Loucy (cell line): Measurements from ENCODE around the gene COL1A1.

Source experiments
- H2AFZ ChIP-seq: fragments of 200-600 bp; sonication (generic); 2 replicates; pipeline ENCODE4 v1.6.0; 2016; ENCODE audit warnings: antibody characterized with exemption, mild to moderate bottlenecking, low read length, moderate library complexity
- H3F3A ChIP-seq: fragments of 200-600 bp; 2 replicates; pipeline ENCODE4 v1.6.0; 2016; ENCODE audit warnings: antibody characterized with exemption, low read depth, mild to moderate bottlenecking
- H3K27me3 ChIP-seq: fragments of 200-600 bp; sonication (generic); 2 replicates; pipeline ENCODE4 v1.6.1; 2014; ENCODE audit warnings: low read length, mild to moderate bottlenecking; ENCODE audit not compliant: insufficient read depth, poor library complexity, severe bottlenecking
- H3K36me3 ChIP-seq: fragments of 200-600 bp; sonication (generic); 2 replicates; pipeline ENCODE4 v1.6.1; 2016; ENCODE audit warnings: low read length; ENCODE audit not compliant: insufficient read depth
- H3K4me1 ChIP-seq: fragments of 200-600 bp; sonication (generic); 2 replicates; pipeline ENCODE4 v1.5.1; 2014; ENCODE audit warnings: low read length, mild to moderate bottlenecking; ENCODE audit not compliant: insufficient read depth, poor library complexity, severe bottlenecking
- H3K4me2 ChIP-seq: fragments of 200-600 bp; sonication (generic); 2 replicates; pipeline ENCODE4 v1.6.0; 2014; ENCODE audit warnings: antibody characterized with exemption, low read length, low read depth, mild to moderate bottlenecking; ENCODE audit not compliant: poor library complexity, severe bottlenecking
- H3K4me3 ChIP-seq: fragments of 200-600 bp; sonication (generic); 2 replicates; pipeline ENCODE4 v1.5.1; 2014; ENCODE audit warnings: low read length, mild to moderate bottlenecking, mixed read lengths; ENCODE audit not compliant: poor library complexity, severe bottlenecking
- H3K79me2 ChIP-seq: fragments of 200-600 bp; sonication (generic); 2 replicates; pipeline ENCODE4 v1.6.1; 2014; ENCODE audit warnings: low read length; ENCODE audit not compliant: insufficient read depth
- H3K9ac ChIP-seq: fragments of 200-600 bp; sonication (generic); 2 replicates; pipeline ENCODE4 v1.6.0; 2014; ENCODE audit warnings: mild to moderate bottlenecking, low read depth, low read length, moderate library complexity; ENCODE audit not compliant: poor library complexity, severe bottlenecking
- H3K9me2 ChIP-seq: fragments of 200-600 bp; sonication (generic); replicated peaks from 2 replicates; pipeline ENCODE4 v1.6.1; 2016; ENCODE audit warnings: low read depth, low read length, mixed read lengths
- H3K9me3 ChIP-seq: fragments of 200-600 bp; sonication (generic); 2 replicates; pipeline ENCODE4 v1.6.1; 2014; ENCODE audit warnings: mild to moderate bottlenecking, antibody characterized with exemption, low read length, low read depth; ENCODE audit not compliant: insufficient read depth
- H4K20me1 ChIP-seq: fragments of 200-600 bp; sonication (generic); 2 replicates; pipeline ENCODE4 v1.6.0; 2014; ENCODE audit warnings: antibody characterized with exemption, low read length, mild to moderate bottlenecking; ENCODE audit not compliant: insufficient read depth, poor library complexity, severe bottlenecking
- CTCF ChIP-seq: fragments of 200-600 bp; sonication (generic); conservative IDR thresholded peaks from 2 replicates; pipeline ENCODE4 v1.5.1; 2014; ENCODE audit warnings: mild to moderate bottlenecking, antibody characterized with exemption, low read length
- EZH2phosphoT487 ChIP-seq: fragments of 200-600 bp; IDR thresholded peaks from 2 replicates; pipeline ENCODE4 v1.6.1; 2018; ENCODE audit warnings: antibody characterized with exemption, mild to moderate bottlenecking, moderate library complexity, borderline replicate concordance

The COL1A1 gene

GRCh38 chr17:50221266-50221863 lies 19.9 kb upstream of the COL1A1 start:
- TF ChIP-seq EZH2phosphoT487 (no peak), CTCF (no peak)
- no peak overlapping the region for H3K4me3 ChIP-seq
- no peaks in the 10 kb centered on the region for H4K20me1 ChIP-seq
- H2AFZ ChIP-seq = no peak overlapping the region; the same call in 1 of the 2 replicates
- no peaks in the 10 kb centered on the region for H3K79me2 ChIP-seq
- H3K4me2 ChIP-seq = peak overlapping the region; percentile 10
- no peaks in the 10 kb centered on the region for H3K9me2 ChIP-seq
- H3K9ac ChIP-seq = no peak overlapping the region
- H3K9me3 ChIP-seq = no peaks in the 10 kb centered on the region
- no peaks in the 10 kb centered on the region for H3K27me3 ChIP-seq
- H3K4me1 ChIP-seq = peaks cover 11% of the 10 kb centered on the region
- no peaks in the 10 kb centered on the region for H3K36me3 ChIP-seq
- no peaks in the 10 kb centered on the region for H3F3A ChIP-seq

DNA sequence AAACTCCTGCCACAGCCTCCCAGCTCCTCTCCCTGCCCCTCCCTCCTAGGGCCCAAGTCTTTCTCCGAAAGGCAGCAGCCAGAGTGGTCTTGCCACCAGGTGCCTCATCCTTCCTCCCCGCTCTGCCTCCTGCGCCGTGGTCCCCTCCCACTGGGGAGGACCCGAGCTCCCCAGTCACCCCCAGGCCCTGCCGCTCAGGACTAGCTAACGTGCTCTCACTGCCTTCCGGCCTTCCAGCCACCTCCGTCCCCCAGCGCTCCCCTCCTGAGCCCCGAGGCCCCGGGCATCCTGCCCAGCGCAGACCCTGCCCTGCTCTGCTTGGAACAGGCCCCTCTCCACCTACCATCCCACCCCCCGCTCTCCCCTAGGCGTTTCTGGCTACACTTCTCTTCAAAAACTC lies 19.4 kb upstream of the COL1A1 start:
- Histone ChIP-seq H2AFZ (no peak overlapping the region), H3K9me2 (no peaks in the 10 kb centered on the region), H4K20me1 (no peaks in the 10 kb centered on the region), H3K4me3 (no peak overlapping the region), H3K4me2 (no peak overlapping the region), H3K4me1 (peaks cover 11% of the 10 kb centered on the region), H3K36me3 (no peaks in the 10 kb centered on the region), H3K9me3 (no peaks in the 10 kb centered on the region), H3K9ac (no peak overlapping the region), H3K27me3 (no peaks in the 10 kb centered on the region), H3F3A (no peaks in the 10 kb centered on the region), H3K79me2 (no peaks in the 10 kb centered on the region)
- no peak for TF ChIP-seq EZH2phosphoT487
- TF ChIP-seq CTCF = no peak

DNA sequence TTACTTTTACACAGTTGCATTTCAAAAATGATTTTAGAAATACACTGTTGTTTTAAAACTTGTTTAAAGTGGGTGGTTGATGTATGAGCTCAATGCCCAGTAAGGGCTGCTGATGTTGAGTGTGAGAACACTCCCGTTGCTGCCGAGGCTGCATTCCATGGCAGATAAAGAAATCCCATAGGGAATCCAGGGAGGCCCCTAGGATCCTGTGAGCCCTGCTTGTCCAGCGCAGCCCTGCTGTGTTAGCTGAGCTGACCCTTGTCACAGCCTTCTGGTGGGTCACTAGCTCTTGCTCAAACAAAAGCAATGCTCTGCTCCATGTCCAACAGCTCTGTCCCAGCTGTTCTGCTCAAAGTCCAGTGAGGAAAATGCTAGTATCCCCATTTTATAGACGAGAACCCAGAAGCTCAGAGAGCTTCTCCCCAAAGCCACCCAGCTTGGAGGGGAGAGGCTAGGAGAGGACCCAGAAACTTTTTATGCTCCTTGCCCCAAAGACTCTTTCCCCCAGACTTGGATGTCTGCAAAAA lies 18.6 kb upstream of the COL1A1 start:
- Histone ChIP-seq H3K4me1 (peaks cover 11% of the 10 kb centered on the region), H4K20me1 (no peaks in the 10 kb centered on the region), H2AFZ (no peak overlapping the region), H3F3A (no peaks in the 10 kb centered on the region), H3K36me3 (no peaks in the 10 kb centered on the region), H3K9me3 (no peaks in the 10 kb centered on the region), H3K9ac (no peak overlapping the region), H3K79me2 (no peaks in the 10 kb centered on the region), H3K27me3 (no peaks in the 10 kb centered on the region), H3K4me2 (no peak overlapping the region), H3K9me2 (no peaks in the 10 kb centered on the region), H3K4me3 (no peak overlapping the region)
- TF ChIP-seq CTCF (no peak), EZH2phosphoT487 (no peak)
